RWPE2 (cell line): ENCODE measurements around the gene ASAP2.
A peak's percentile ranks its signal among the peaks of the same experiment; 100 is the strongest.

Source experiments
- ATAC-seq: fragments of 200-7000 bp; cut with Tn5 transposase; 3 replicates; pipeline ENCODE4 v1.9.1; 2021; ENCODE audit warnings: low read depth
- DNase-seq: peaks from one replicate; pipeline ENCODE4 v3.0.0-alpha.2; 2020; ENCODE audit warnings: low spot score
- H3K27ac ChIP-seq: fragments of 450-650 bp; 2 replicates; pipeline ENCODE4 v1.5.1; 2017; ENCODE audit warnings: mild to moderate bottlenecking; ENCODE audit not compliant: poor library complexity, severe bottlenecking
- H3K27me3 ChIP-seq: fragments of 250-450 bp; sonication (Bioruptor Pico); 2 replicates; pipeline ENCODE4 v1.5.1; 2021; ENCODE audit warnings: mild to moderate bottlenecking, moderate library complexity; ENCODE audit not compliant: insufficient read depth, poor library complexity, severe bottlenecking
- H3K36me3 ChIP-seq: fragments of 250-450 bp; sonication (Bioruptor Pico); 2 replicates; pipeline ENCODE4 v1.5.1; 2020; ENCODE audit warnings: low read depth, mild to moderate bottlenecking, moderate library complexity
- H3K4me1 ChIP-seq: fragments of 250-450 bp; sonication (Bioruptor Pico); 2 replicates; pipeline ENCODE4 v1.5.1; 2021; ENCODE audit warnings: mild to moderate bottlenecking, moderate library complexity; ENCODE audit not compliant: insufficient read depth, poor library complexity, severe bottlenecking
- H3K4me3 ChIP-seq: fragments of 250-450 bp; sonication (Bioruptor Pico); 2 replicates; pipeline ENCODE4 v1.5.1; 2021; ENCODE audit warnings: mild to moderate bottlenecking, moderate library complexity; ENCODE audit not compliant: severe bottlenecking
- H3K9me3 ChIP-seq: fragments of 250-450 bp; sonication (Bioruptor Pico); 2 replicates; pipeline ENCODE4 v1.5.1; 2021; ENCODE audit warnings: mild to moderate bottlenecking, moderate library complexity; ENCODE audit not compliant: severe bottlenecking
- TF ChIP-seq, protein P1 (sequence below): fragments of 450-650 bp; IDR thresholded peaks from one replicate; pipeline ENCODE4 v1.5.1; 2017; ENCODE audit warnings: mild to moderate bottlenecking, moderate library complexity; ENCODE audit not compliant: poor library complexity, severe bottlenecking

The ASAP2 gene

DNA sequence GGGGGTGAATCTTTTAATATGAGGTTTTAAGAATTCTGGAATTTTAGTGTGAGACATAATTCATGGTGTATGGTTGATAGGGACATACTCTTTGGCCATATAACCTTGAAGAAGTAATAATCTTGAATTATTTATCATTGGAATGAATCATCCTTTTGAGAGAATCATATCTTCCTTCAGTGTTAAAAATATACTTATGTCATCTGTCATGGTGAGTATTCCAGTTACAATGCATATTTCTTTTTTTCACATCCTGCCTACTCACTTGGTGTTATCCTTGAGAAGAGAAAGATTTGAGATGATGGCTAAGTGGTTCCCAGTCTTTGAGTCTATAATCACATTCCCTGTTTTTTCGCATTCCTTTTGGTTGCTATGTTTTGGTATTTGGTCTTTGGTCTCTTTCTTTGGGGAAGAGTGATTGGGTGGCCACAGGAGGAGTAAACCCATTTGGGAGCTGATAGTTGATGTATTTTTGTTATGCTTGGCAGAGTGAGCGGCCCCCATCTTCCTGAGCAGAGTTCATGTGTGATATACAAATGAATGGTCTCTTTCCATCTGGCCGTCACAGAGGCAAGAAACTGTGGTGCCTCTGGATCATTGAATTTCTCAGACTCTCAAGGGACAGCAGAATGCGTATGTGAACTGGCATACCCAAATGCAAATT, 21.6 kb downstream of the ASAP2 start:
- peak; percentile 35; the same call in 1 of the 3 replicates for ATAC-seq
- Histone ChIP-seq H3K36me3 (peaks cover 18% of the 10 kb centered on the region), H3K4me1 (peaks cover 61% of the 10 kb centered on the region), H3K4me3 (no peak overlapping the region), H3K27ac (peak overlapping the region; percentile 100), H3K9me3 (no peaks in the 10 kb centered on the region), H3K27me3 (no peaks in the 10 kb centered on the region)
- TF ChIP-seq, protein P1, sequence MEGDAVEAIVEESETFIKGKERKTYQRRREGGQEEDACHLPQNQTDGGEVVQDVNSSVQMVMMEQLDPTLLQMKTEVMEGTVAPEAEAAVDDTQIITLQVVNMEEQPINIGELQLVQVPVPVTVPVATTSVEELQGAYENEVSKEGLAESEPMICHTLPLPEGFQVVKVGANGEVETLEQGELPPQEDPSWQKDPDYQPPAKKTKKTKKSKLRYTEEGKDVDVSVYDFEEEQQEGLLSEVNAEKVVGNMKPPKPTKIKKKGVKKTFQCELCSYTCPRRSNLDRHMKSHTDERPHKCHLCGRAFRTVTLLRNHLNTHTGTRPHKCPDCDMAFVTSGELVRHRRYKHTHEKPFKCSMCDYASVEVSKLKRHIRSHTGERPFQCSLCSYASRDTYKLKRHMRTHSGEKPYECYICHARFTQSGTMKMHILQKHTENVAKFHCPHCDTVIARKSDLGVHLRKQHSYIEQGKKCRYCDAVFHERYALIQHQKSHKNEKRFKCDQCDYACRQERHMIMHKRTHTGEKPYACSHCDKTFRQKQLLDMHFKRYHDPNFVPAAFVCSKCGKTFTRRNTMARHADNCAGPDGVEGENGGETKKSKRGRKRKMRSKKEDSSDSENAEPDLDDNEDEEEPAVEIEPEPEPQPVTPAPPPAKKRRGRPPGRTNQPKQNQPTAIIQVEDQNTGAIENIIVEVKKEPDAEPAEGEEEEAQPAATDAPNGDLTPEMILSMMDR = no peak
- DNase-seq = no peak

DNA sequence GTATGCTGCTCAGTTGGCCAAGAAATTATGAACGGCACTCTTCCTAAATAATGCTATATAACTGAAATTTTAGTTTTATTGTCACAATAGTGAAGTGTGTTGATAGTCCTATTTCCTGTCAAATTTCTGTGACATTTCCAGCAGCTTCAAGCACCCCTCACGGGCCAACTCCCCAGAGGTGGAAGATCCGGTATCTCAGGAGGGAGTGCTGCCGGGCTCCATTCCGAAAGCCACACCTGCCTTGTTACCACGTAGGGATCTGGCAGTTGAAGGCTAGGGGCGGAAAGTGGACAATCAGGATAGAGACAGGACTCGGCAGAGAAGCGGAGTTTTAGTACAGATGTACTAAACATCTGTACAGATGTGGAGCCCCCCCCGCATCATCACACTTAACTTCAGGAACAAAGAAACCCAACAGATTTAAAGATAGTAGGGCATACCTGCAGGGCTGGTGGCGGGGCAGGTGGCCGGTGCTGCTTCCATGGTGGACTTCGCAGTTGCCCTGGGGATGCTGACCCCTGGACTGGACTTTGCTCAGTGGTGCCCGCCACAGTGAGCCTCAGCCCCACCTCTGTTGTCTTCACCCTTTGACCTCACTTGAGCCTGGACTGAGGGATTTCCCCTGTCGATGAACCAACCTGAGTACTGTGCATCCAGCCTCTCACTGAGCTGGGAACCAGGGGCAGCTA, 22.3 kb downstream of the ASAP2 start:
- Histone ChIP-seq H3K4me1 (peaks cover 68% of the 10 kb centered on the region), H3K9me3 (no peaks in the 10 kb centered on the region), H3K27ac (peak overlapping the region; percentile 100), H3K27me3 (no peaks in the 10 kb centered on the region), H3K36me3 (peaks cover 18% of the 10 kb centered on the region), H3K4me3 (no peak overlapping the region)
- ATAC-seq (no peak), DNase-seq (no peak)
- TF ChIP-seq, protein P1 = no peak

DNA sequence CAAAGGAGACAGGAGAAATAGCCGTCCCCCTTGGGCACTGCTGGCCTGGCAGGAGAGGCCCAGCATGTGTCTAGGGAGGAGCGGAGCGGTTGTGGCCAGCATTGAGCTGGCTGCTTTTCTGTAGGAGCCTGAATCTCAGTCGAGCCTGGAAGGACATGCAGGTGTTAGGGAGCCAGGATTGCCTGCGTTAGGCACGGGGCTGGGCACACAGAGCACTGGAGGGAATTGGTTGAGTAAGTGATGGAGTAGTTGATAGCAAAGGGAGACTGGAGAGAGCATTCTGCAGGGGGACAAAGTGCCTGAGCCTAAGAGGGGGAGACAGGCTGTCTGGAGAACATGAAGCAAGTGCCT, 22.8 kb downstream of the ASAP2 start:
- TF ChIP-seq, protein P1 = no peak
- ATAC-seq (no peak), DNase-seq (no peak)
- Histone ChIP-seq H3K27me3 (no peaks in the 10 kb centered on the region), H3K36me3 (peaks cover 18% of the 10 kb centered on the region), H3K27ac (peak overlapping the region; percentile 100), H3K9me3 (no peaks in the 10 kb centered on the region), H3K4me3 (no peak overlapping the region), H3K4me1 (peaks cover 73% of the 10 kb centered on the region)

DNA sequence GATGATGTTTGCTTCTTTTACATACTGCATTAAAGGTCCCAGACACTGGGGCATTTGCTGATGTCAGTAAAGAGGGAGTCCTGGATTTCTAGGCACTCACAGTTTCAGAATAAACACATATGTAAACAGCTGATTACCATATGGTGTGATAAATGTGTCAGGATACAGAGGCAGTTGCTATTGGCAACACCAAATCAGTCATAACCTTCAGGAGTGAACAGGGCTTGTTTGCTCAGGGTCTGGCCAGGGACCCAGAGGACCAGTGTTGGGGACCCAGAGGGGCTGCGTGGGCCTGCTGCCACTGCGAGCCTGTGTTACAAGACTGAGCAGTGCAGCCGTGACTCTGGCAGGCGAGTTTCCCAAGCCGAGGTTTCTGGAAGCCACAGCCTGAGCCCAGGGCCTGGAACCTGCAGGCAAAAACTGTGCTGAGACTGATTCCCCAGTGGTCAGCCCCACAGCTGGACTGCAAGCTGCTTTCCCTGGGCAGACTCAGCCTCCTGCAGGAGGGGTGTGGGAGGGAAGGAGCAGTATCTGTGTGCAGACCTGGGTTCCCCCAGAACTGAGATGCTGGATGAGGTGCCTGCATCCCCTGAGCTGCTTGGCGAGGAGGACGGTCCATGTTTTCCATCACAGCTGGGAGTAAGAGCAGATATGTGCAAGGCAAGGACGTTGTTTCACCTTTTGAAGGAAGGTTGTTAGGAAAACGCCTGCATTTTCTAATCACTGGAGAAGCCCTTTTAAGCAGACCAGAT, 23.6 kb downstream of the ASAP2 start:
- H3K4me3 ChIP-seq = no peak overlapping the region
- peak overlapping the region; percentile 100 for H3K27ac ChIP-seq
- no peaks in the 10 kb centered on the region for H3K27me3 ChIP-seq
- TF ChIP-seq, protein P1 = no peak
- peaks cover 79% of the 10 kb centered on the region for H3K4me1 ChIP-seq
- no peak for DNase-seq
- no peaks in the 10 kb centered on the region for H3K9me3 ChIP-seq
- H3K36me3 ChIP-seq = peaks cover 18% of the 10 kb centered on the region
- ATAC-seq = no peak
